BLaER1 (cell line): ENCODE data around the gene NTM.
A peak's percentile ranks its signal among the peaks of the same experiment; 100 is the strongest.

ENCODE experiments used
- H3K27ac ChIP-seq: shearing (Covaris generic); formaldehyde crosslinking; 2 replicates; pipeline ENCODE4 v1.8.1; 2022
- H3K27me3 ChIP-seq: shearing (Covaris generic); formaldehyde crosslinking; 2 replicates; pipeline ENCODE4 v1.8.1; 2022
- H3K36me3 ChIP-seq: shearing (Covaris generic); formaldehyde crosslinking; 2 replicates; pipeline ENCODE4 v1.8.1; 2022
- H3K4me1 ChIP-seq: shearing (Covaris generic); formaldehyde crosslinking; 2 replicates; pipeline ENCODE4 v1.8.1; 2022
- H3K4me2 ChIP-seq: shearing (Covaris generic); formaldehyde crosslinking; 2 replicates; pipeline ENCODE4 v1.8.1; 2022
- H3K4me3 ChIP-seq: shearing (Covaris generic); formaldehyde crosslinking; 2 replicates; pipeline ENCODE4 v1.8.1; 2022
- H3K9ac ChIP-seq: shearing (Covaris generic); formaldehyde crosslinking; 2 replicates; pipeline ENCODE4 v1.8.1; 2022
- H3K9me3 ChIP-seq: shearing (Covaris generic); formaldehyde crosslinking; 2 replicates; pipeline ENCODE4 v1.8.1; 2022
- H4K20me1 ChIP-seq: shearing (Covaris generic); formaldehyde crosslinking; 2 replicates; pipeline ENCODE4 v1.8.1; 2022
- Cebpa-rat ChIP-seq: shearing (Covaris generic); IDR thresholded peaks from 2 replicates; pipeline ENCODE4 v1.8.1; 2022

The NTM gene

DNA sequence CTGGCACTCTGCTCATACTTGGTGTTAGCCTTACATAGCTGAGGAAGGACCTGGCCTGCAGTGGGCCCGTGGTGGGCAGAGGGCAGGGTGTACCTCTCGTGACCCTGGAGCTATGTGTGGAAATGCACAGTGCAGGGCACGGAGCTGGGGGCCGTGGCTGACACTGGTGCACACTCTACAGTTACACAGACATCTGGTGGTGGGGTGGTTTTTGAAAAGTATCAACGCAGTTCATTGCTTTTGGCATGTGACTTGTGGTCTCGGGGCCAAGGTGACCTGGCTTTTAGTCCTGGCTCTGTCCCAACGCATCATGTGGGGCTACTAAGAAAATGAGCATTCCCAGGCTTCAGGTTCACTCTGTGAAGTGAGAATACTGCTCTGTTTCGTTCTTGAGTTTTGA is 553.6 kb downstream of the NTM start:
- no peaks in the 10 kb centered on the region for H4K20me1 ChIP-seq
- H3K9ac ChIP-seq = no peak overlapping the region
- H3K4me2 ChIP-seq = no peak overlapping the region
- no peak overlapping the region for H3K27ac ChIP-seq
- no peaks in the 10 kb centered on the region for H3K27me3 ChIP-seq
- TF ChIP-seq Cebpa-rat = no peak
- H3K4me1 ChIP-seq = no peaks in the 10 kb centered on the region
- no peak overlapping the region for H3K4me3 ChIP-seq
- H3K9me3 ChIP-seq = no peaks in the 10 kb centered on the region
- H3K36me3 ChIP-seq = no peaks in the 10 kb centered on the region

DNA sequence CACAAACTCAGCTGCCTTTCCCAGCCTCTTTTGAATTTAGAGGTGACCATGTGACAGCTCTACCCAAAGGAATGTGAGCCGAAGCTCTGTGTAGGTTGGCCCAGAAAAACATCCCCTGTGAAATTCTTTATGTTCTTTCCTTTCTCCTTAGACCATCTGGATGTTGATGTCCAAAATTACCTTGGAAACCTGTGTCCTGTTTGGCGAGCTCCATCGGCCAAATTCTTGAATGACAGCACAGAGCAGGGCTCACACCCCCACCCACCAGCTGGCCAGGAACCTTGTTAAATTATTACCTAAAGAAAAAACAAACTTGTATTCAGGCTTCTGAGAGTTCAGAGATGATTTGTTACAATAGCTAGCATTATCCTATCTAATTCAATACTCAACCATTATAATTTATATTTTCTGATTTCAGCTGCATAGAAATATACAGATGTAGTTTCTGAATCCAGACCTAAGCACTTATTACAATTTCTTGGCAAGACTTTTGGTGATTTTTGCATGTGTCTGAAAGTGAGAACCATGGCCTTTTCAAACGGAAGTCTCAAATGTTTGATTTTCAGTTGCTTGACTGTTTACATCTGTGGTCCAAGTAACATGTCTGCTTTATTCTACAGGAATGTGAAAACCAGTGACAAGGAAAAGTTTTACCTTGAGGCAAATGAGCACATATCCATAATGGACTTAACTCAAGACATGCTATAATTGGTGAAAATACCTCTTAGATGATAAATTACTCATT is 554.2 kb downstream of the NTM start:
- no peak overlapping the region for H3K9ac ChIP-seq
- no peaks in the 10 kb centered on the region for H3K4me1 ChIP-seq
- H3K4me2 ChIP-seq = no peak overlapping the region
- no peaks in the 10 kb centered on the region for H3K27me3 ChIP-seq
- H4K20me1 ChIP-seq = no peaks in the 10 kb centered on the region
- H3K27ac ChIP-seq = no peak overlapping the region
- H3K36me3 ChIP-seq = no peaks in the 10 kb centered on the region
- no peak for TF ChIP-seq Cebpa-rat
- no peaks in the 10 kb centered on the region for H3K9me3 ChIP-seq
- no peak overlapping the region for H3K4me3 ChIP-seq

DNA sequence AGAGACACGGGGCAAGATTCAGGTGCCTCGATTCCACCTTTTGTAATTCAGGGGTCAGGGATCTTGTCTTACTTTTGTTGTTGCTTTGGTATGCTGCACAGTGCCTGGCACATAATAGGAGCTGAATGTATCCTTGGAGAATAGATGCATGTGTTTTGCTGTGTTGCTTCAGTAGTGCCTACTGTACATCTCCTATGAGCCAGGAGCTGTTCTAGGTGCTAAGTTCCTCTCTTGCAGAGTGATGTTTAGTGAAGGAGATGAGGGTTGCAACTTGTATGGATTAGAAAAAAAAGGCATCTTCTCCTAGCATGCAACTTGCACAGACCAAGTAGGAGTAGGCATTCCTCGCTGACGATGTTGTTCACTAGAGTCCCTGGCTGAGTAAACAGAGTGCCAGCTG is 555.4 kb downstream of the NTM start:
- Histone ChIP-seq H3K4me2 (no peak overlapping the region), H3K9ac (no peak overlapping the region), H3K36me3 (no peaks in the 10 kb centered on the region), H3K9me3 (no peaks in the 10 kb centered on the region), H3K4me1 (no peaks in the 10 kb centered on the region), H4K20me1 (no peaks in the 10 kb centered on the region), H3K4me3 (no peak overlapping the region), H3K27ac (no peak overlapping the region), H3K27me3 (no peaks in the 10 kb centered on the region)
- TF ChIP-seq Cebpa-rat = no peak

DNA sequence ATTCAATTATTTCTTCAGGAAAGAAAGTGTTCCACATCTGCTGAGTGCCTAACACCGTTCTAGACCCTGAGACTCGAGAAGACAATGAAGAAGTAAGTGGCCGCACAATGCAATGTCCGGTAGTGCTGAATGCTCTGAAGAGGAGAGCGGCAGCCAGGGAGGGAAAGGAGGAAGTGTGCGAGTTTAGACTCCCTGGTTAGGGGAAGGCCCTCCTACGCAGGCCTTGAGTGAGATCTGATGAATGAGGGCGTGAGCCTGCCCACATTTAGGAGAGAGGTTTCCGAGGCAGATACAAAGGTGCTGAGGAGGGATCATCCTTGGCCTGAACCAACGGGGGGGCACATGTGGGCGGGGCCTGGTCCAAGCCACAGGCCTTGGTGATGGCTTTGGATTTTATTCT is 558.6 kb downstream of the NTM start:
- H3K27ac ChIP-seq = no peak overlapping the region
- no peaks in the 10 kb centered on the region for H3K36me3 ChIP-seq
- no peak overlapping the region for H3K4me2 ChIP-seq
- H3K27me3 ChIP-seq = no peaks in the 10 kb centered on the region
- H3K9ac ChIP-seq = no peak overlapping the region
- no peaks in the 10 kb centered on the region for H3K9me3 ChIP-seq
- no peak for TF ChIP-seq Cebpa-rat
- no peaks in the 10 kb centered on the region for H3K4me1 ChIP-seq
- H3K4me3 ChIP-seq = no peak overlapping the region
- no peaks in the 10 kb centered on the region for H4K20me1 ChIP-seq

DNA sequence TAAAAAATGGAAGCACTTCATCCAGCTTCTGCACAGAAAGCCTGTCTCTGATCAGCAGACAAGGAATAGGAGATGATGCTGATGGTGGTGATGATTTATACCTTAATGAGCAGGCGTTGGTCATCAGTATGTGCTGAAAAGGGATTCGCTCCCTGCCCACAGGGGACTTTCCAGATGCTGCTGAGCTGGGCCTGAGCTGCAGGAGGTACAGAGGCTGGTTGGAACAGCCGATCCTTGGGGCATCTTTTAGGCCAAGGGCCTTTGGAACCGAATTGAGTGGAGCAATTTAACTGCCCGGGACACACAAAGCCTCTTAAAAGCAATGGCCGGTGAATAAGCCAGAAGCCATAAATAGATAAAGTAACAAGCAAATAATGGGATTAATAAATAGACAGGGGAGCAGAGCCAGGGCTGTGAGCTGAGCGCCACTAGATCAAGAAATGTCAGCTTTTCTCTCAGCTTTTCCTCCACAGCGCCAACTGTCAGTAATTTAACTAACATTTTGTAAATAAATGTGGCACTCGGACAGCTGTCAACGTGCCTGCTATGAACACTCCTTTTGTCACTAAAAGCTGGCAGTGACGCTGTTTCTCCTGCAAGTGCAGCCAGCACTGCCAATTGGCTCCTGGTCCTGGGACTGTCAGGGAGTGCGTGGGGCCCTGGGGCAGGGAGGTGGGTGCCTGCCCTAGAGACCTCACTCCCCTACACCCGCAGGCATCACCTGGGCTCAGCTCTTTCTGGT is 562.3 kb downstream of the NTM start:
- no peaks in the 10 kb centered on the region for H3K36me3 ChIP-seq
- peaks cover 3% of the 10 kb centered on the region for H3K4me1 ChIP-seq
- no peak overlapping the region for H3K27ac ChIP-seq
- H4K20me1 ChIP-seq = no peaks in the 10 kb centered on the region
- no peak for TF ChIP-seq Cebpa-rat
- no peak overlapping the region for H3K4me3 ChIP-seq
- H3K27me3 ChIP-seq = no peaks in the 10 kb centered on the region
- H3K9me3 ChIP-seq = no peaks in the 10 kb centered on the region
- H3K9ac ChIP-seq = no peak overlapping the region
- no peak overlapping the region for H3K4me2 ChIP-seq

DNA sequence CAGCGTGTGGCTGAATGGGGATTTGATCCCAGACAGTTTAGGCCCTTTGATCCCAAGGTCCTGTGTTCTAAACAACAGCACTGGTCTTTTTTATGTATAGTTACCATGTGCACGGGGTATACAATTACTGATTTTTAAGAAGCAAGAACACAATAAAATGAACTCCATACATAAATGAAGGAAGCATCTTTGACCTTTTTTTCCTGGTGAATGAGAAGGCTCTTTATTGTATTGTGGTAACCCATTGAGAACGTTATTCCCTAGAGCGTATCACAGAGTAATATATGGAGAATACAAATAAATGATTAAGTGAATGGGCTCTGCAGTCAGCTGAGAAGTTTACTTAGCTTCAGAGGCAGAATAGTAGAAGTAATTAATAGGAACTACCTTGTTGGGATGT is 563.6 kb downstream of the NTM start:
- Histone ChIP-seq H3K4me3 (no peak overlapping the region), H3K9me3 (no peaks in the 10 kb centered on the region), H4K20me1 (no peaks in the 10 kb centered on the region), H3K4me1 (peaks cover 16% of the 10 kb centered on the region), H3K9ac (no peak overlapping the region), H3K36me3 (no peaks in the 10 kb centered on the region), H3K27ac (no peak overlapping the region), H3K4me2 (no peak overlapping the region), H3K27me3 (no peaks in the 10 kb centered on the region)
- no peak for TF ChIP-seq Cebpa-rat

DNA sequence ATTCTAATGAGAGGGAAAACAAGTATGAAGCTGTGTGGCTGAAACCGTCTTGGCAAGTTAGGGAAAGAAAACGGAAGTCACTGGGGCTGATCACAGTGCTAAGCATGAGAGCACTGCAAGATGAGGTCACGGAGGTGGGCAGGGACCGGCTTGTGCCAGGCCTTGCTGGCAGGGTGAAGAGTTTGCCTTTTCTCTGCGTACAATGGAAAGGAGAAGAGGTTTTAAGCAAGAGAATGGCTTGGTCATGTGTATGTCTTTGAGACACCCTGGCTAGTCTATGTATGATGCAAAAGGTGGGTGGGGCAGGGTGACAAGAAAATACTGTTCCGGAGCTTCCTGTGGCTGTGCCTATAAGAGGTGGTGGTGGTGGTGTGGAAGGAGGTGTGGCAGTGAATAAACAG is 567.9 kb downstream of the NTM start:
- H3K9me3 ChIP-seq = no peaks in the 10 kb centered on the region
- no peaks in the 10 kb centered on the region for H3K36me3 ChIP-seq
- H3K27ac ChIP-seq = 0 out of 2 replicates have a peak overlapping the region, but pooled peaks have one; percentile 32
- H4K20me1 ChIP-seq = no peaks in the 10 kb centered on the region
- no peaks in the 10 kb centered on the region for H3K27me3 ChIP-seq
- TF ChIP-seq Cebpa-rat = no peak
- peaks cover 18% of the 10 kb centered on the region for H3K4me1 ChIP-seq
- peak overlapping the region; percentile 70 for H3K4me2 ChIP-seq
- H3K4me3 ChIP-seq = no peak overlapping the region
- no peak overlapping the region for H3K9ac ChIP-seq

DNA sequence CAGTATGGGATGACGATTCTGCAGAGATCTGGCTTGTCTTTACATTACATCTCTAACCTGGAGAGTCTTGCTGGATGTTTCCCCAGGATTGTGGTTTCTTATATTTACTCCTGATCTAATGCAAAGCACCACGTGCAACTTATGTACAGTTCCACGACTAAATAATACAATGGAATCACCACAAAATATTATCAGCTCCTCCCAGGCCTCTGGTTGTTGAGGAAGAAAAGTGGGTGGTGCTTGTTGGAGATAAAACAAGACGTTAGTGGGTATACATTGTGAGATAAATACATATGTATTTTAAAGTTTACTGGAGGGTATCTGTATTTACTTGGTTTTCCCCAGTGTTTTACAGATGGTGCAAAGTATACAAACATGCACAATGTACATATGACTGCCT is 569.7 kb downstream of the NTM start:
- Histone ChIP-seq H3K9ac (no peak overlapping the region), H4K20me1 (no peaks in the 10 kb centered on the region), H3K4me2 (no peak overlapping the region), H3K36me3 (no peaks in the 10 kb centered on the region), H3K27ac (no peak overlapping the region), H3K4me3 (no peak overlapping the region), H3K27me3 (no peaks in the 10 kb centered on the region), H3K4me1 (peaks cover 18% of the 10 kb centered on the region), H3K9me3 (no peaks in the 10 kb centered on the region)
- TF ChIP-seq Cebpa-rat = no peak

DNA sequence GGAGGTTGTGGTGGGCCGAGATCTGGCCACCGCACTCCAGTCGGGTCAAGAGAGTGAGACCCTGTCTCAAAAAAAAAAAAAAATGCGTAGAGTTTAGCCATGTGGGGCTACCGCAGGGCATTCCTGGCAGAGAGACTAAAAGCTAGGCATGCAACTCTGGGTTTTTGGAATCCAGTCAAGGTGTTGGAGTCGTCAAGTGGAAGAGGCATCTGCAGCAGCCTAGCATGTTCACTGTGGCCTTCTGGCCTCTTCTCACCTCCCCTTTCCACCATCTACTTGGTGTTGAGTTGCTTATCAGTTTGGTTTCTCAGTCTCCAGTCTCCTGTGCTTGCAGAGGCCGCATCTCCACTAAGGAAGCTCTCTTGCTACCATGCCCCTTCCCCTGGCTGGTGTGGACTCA is 572.5 kb downstream of the NTM start:
- Histone ChIP-seq H4K20me1 (no peaks in the 10 kb centered on the region), H3K4me1 (peaks cover 13% of the 10 kb centered on the region), H3K4me2 (no peak overlapping the region), H3K27me3 (no peaks in the 10 kb centered on the region), H3K4me3 (no peak overlapping the region), H3K27ac (no peak overlapping the region), H3K9me3 (no peaks in the 10 kb centered on the region), H3K9ac (no peak overlapping the region), H3K36me3 (no peaks in the 10 kb centered on the region)
- TF ChIP-seq Cebpa-rat = no peak

DNA sequence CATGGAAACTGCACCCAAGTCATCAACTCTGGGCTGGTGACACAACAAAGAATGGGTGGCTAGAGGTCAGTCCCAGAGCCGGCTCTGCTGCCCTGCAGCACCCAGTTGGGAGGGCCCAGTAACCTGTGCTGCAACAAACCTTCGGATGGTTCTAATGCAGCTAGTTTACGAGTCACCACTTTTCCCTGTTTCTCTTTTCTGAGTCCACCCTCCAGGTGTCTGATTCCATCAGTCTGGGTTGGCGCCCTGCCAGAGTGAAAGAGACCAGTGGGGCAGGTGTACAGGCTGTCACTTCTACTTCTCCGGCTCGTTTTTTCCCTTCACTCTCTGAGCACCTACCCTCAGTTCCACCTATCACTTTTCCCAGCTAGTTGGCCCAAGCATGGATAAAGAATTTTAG is 572.9 kb downstream of the NTM start:
- no peaks in the 10 kb centered on the region for H4K20me1 ChIP-seq
- H3K36me3 ChIP-seq = no peaks in the 10 kb centered on the region
- no peak overlapping the region for H3K4me3 ChIP-seq
- peaks cover 9% of the 10 kb centered on the region for H3K4me1 ChIP-seq
- no peaks in the 10 kb centered on the region for H3K9me3 ChIP-seq
- no peak for TF ChIP-seq Cebpa-rat
- no peaks in the 10 kb centered on the region for H3K27me3 ChIP-seq
- H3K27ac ChIP-seq = no peak overlapping the region
- no peak overlapping the region for H3K9ac ChIP-seq
- no peak overlapping the region for H3K4me2 ChIP-seq
